Left ventricle myocardium inferior (tissue), 1 donor: ENCODE measurements around the gene FTO. TPM values are rescaled to one million over a fixed set of nuclear protein-coding genes. Genes with fewer than 3 reads are reported as not detected.

Experiments
- DNase-seq: peaks from one replicate; pipeline ENCODE4 v3.0.0-alpha.2; 2020
- H3K27ac ChIP-seq: fragments of 200-600 bp; replicated peaks from 2 replicates; pipeline ENCODE4 v1.8.0; 2021
- H3K27me3 ChIP-seq: fragments of 200-600 bp; 2 replicates; pipeline ENCODE4 v1.8.0; 2021; ENCODE audit warnings: low read depth
- H3K36me3 ChIP-seq: fragments of 200-600 bp; 2 replicates; pipeline ENCODE4 v1.8.0; 2021
- H3K4me1 ChIP-seq: fragments of 200-600 bp; 2 replicates; pipeline ENCODE4 v1.8.0; 2021
- H3K4me3 ChIP-seq: fragments of 200-600 bp; 2 replicates; pipeline ENCODE4 v1.8.0; 2021; ENCODE audit warnings: mild to moderate bottlenecking, moderate library complexity
- H3K9me3 ChIP-seq: fragments of 200-600 bp; replicated peaks from 2 replicates; pipeline ENCODE4 v1.8.0; 2021
- CTCF ChIP-seq: fragments of 200-600 bp; IDR thresholded peaks from 2 replicates; pipeline ENCODE4 v1.8.0; 2021; ENCODE audit warnings: antibody characterized with exemption, mild to moderate bottlenecking, borderline replicate concordance
- intact Hi-C: fragments of 100-400 bp; cut with micrococcal nuclease; formaldehyde crosslinking; loops from one replicate; pipeline ENCODE4 v1.11.0; 2022
- total RNA-seq: library from RNA; stranded (reverse); fragmentation: NEBNext Ultra II Directional; extraction: Animal tissue kit (Norgen Biotek cat#: 25700); gene quantifications from one replicate; pipeline ENCODE4 v1.2.1, GENCODE V29; 2021
- donor health status: DM: no; HTN: yes; CAD: no; lungs with severe emphysema.

Gene FTO
- total RNA-seq, 1 donor from 2014 or later: 78.4 TPM

GRCh38 chr16:53982631-53983042 is 278.7 kb downstream of the FTO start:
- intact Hi-C loops: no loop called here
- no peak for TF ChIP-seq CTCF
- Histone ChIP-seq H3K27ac (no peak overlapping the region), H3K27me3 (no peaks in the 10 kb centered on the region), H3K4me1 (peaks cover 7% of the 10 kb centered on the region), H3K36me3 (no peaks in the 10 kb centered on the region), H3K4me3 (no peak overlapping the region), H3K9me3 (no peaks in the 10 kb centered on the region)
- DNase-seq: no peak

- no peak for TF ChIP-seq CTCF
- H3K9me3 ChIP-seq: no peaks in the 10 kb centered on the region
These were observed 281.0 kb downstream of the FTO start for GRCh38 chr16:53984936-53985335.

GRCh38 chr16:53985861-53986260 is 281.9 kb downstream of the FTO start:
- H3K27ac ChIP-seq: no peak overlapping the region
- intact Hi-C loops: no loop called here
- no peak overlapping the region for H3K4me3 ChIP-seq
- no peak for TF ChIP-seq CTCF
- H3K36me3 ChIP-seq: no peaks in the 10 kb centered on the region
- DNase-seq: no peak
- no peaks in the 10 kb centered on the region for H3K27me3 ChIP-seq
- peaks cover 10% of the 10 kb centered on the region for H3K4me1 ChIP-seq
- no peaks in the 10 kb centered on the region for H3K9me3 ChIP-seq

More at GRCh38 chr16:53984936-53985335, 281.0 kb downstream of the FTO start:
- H3K4me1 ChIP-seq: peaks cover 7% of the 10 kb centered on the region
- no peaks in the 10 kb centered on the region for H3K36me3 ChIP-seq
- no peak overlapping the region for H3K27ac ChIP-seq
- no peak overlapping the region for H3K4me3 ChIP-seq
- intact Hi-C loops: no loop called here
- H3K27me3 ChIP-seq: no peaks in the 10 kb centered on the region
- DNase-seq: no peak

- Histone ChIP-seq H3K4me3 (no peak overlapping the region), H3K4me1 (peaks cover 19% of the 10 kb centered on the region), H3K27ac (no peak overlapping the region), H3K27me3 (no peaks in the 10 kb centered on the region), H3K9me3 (no peaks in the 10 kb centered on the region), H3K36me3 (no peaks in the 10 kb centered on the region)
- DNase-seq: no peak
- intact Hi-C loops: no loop called here
- TF ChIP-seq CTCF: no peak
These were observed 282.8 kb downstream of the FTO start for GRCh38 chr16:53986793-53987192.

- intact Hi-C loops: no loop called here
These were observed 284.2 kb downstream of the FTO start for GRCh38 chr16:53988136-53988535.

More at GRCh38 chr16:53988136-53988535, 284.2 kb downstream of the FTO start:
- H3K27ac ChIP-seq: no peak overlapping the region
- H3K27me3 ChIP-seq: no peaks in the 10 kb centered on the region
- H3K36me3 ChIP-seq: no peaks in the 10 kb centered on the region
- H3K4me1 ChIP-seq: peaks cover 21% of the 10 kb centered on the region
- H3K9me3 ChIP-seq: no peaks in the 10 kb centered on the region
- no peak for TF ChIP-seq CTCF
- H3K4me3 ChIP-seq: no peak overlapping the region
- DNase-seq: no peak
